HG02798 (cell line): ENCODE results near the gene TOM1L2.

ENCODE experiments used
- ATAC-seq: cut with Tn5 transposase; IDR thresholded peaks from one replicate; pipeline ENCODE4 v1.9.1; 2021; ENCODE audit warnings: mild to moderate bottlenecking; ENCODE audit not compliant: unreplicated experiment, poor library complexity

Gene TOM1L2

DNA sequence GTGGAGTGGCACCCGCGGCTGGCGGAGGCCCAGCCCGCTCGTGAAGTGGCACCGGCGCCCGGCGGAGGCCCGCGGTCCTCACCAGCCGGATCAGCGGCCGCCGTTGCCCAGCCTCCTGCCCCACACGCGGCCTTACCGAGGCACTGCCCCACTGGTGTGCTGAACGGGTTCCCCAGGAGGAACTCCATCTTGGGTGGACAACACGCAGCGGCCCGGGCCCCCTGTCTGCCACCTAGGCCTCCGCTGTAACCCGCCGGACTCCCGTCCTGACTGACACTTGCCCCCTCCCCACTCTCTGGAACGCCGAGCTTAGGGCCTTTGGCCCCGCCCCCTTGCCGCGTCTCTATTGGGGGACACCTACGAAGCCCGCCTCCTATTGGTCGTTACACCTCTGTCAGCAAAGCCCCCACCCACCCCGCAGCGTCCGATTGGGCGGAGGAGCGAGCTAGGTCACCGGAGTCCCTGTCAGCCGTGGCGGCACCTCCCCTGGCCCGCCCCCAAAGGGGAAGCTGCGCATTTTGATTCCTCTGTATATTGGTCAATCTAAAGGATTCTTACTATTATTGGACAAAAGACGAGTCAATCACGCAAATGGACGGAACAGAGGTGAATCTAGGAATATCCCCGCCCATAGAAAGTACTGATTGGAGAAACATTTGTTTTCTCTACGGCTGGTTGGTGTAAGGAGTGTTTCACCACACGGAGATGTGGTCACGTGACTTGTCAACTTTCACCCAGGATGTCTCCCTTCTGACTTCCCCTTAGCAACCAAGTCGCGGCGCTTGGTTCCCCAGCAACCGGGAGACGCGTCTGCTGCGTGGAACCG is at the start of gene TOM1L2, which contains the start of gene DRC3:
TSS of gene TOM1L2 (minus strand) at position 275 of the 826 bp plus-strand sequence. CDS start at position 188, 87 bp downstream.
TSS of gene DRC3 (plus strand) at position 737 of the 826 bp plus-strand sequence. CDS start 4,737 bp downstream, outside the sequence.
- ATAC-seq = peak; percentile 95

DNA sequence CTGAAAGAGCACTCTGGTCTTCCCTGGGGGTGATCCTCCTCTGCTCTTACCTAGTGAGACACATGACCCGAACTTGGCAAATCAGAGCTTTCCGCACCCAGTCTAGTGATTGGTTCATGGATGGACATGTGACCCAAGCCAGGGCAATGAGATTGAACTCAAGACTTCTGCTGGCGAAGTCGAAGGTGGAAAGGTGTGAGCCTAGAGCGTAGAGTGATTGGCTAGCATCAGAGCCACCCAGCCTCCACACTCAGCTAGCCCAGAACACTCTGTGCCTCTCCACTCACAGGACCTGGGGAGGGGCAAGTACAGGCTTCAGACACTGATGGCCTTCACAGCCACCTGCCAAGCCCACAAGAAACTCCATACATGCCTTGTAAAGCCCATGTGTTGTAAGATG is 49.2 kb upstream of the TOM1L2 start:
- ATAC-seq = no peak

DNA sequence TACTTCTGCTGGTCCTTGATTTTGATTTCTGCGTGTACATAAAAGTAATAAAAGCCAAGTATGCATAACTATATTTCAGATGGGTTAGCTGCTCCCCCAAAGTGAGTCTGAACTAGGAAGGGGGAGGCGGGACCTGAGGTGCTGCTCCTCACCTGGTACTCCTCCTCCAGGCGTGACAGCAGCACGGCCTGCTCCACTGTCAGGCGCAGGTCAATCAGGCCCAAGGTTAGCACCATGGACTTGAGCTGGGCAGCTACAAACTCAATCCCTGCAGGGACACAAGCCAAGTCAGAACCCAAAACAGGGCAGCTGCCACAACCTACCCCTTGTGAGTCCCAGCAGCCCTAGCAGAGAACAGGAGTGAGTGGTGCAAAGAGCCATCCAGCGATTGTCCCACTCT is 48.8 kb upstream of the TOM1L2 start:
- ATAC-seq = no peak

DNA sequence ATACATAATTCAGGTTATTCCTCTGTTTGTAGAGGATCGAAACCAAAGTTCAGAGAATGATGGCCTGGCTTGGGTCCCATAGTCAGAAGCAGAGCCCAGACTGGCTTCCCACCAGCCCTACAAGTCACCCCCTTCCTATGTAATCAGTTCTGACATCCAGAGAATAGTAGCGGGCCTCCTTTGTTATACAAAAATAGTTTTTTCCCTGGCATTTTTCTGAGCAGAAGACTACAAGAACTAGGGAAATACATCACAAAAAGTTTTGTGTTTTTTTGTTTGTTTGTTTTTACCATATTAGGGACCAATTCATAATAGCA is 47.6 kb upstream of the TOM1L2 start:
- no peak for ATAC-seq

DNA sequence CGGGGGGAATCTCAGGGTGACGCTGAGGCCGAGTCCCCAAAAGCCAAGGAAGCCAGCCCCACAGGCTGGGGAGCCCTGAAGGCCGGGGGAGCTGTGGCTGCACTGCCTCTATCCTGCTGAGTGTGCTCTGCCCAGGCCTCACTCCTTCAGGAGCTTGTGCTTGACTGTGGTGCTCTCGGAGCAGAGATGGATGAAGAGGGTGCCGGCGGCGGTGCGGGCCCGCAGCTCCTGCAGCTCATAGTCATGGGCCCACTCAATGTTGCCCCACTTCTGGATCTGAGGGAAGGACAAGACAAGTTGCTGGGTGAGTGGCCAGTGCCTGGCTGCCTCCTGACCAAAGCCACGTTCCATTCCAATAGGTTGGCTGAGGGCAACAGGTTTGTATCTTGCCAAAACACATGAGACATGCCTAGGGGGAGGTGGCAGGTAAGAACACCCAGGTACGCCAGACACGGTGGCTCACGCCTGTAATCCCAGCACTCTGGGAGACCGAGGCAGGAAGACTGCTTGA is 46.3 kb upstream of the TOM1L2 start:
- no peak for ATAC-seq

DNA sequence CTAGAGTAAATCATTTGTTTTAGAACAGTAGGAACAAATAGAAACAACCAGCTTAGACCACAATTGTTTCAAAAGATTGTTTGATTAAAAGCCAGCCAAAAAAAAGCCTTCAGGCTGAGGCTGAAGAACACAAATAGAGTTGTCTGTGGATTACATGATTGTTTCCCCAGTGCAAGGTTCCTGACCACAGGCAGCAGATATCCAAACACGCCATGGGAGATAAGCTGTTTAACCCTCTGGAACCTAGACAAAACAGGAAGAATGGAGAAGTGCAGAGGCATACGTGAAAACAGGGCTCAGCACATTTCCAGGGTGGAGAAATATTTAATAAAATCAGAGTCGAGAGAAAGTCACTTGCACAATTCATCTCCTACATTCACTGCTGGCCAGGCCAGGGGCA is 45.8 kb upstream of the TOM1L2 start:
- no peak for ATAC-seq

DNA sequence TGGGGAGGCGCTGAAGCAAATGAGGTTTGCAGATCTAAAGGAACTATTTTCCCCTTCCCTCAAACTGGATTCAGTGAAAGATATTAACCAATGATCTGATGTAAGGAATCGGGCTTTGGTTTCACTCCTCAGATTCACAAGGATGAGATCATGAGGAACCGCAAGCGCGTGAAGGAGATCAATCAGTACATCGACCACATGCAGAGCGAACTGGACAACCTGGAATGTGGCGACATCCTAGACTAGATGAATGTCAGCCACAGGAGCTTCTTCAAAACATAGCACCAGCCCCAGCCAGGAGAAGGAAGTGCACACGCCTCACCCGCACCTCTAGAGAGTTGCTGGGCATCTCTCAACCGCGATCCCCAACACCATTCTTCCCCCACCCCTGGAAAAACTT is 44.2 kb upstream of the TOM1L2 start:
- no peak for ATAC-seq

DNA sequence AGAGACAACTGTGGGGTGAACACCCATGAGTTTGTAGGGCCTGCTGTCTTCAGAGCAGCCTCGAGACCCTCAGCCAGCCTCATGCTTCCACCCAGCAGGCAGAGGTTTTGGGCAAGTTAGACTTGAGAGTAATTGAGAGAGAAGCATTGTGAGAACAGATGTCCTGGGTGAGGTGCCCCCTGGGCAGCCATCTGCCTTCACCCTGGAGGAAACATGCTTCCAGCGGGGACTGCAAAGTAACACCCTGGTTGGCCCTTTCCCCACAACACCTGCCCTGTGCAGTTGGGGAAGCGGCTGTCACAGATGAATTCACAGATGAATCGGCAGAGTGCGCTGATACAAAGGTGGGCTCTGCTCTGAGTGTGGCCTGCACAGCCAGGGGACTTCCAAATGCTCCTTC is 43.4 kb upstream of the TOM1L2 start:
- no peak for ATAC-seq

DNA sequence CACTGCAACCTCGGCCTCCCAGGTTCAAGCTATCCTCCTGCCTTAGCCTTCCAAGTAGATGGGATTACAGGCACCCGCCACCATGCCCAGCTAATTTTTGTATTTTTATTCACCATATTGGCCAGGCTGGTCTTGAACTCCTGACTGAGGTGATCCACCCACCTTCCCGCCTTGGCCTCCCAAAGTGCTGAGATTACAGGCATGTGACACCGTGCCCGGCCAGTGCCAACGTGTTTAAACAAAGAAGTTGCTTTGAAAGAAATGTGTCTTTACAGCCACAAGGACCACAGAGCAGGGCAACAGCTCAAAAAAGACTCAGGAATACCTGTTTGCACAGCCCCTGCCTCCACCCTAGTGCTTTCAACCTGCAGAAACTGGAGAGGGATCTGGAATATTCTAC is 41.8 kb upstream of the TOM1L2 start:
- ATAC-seq = no peak

DNA sequence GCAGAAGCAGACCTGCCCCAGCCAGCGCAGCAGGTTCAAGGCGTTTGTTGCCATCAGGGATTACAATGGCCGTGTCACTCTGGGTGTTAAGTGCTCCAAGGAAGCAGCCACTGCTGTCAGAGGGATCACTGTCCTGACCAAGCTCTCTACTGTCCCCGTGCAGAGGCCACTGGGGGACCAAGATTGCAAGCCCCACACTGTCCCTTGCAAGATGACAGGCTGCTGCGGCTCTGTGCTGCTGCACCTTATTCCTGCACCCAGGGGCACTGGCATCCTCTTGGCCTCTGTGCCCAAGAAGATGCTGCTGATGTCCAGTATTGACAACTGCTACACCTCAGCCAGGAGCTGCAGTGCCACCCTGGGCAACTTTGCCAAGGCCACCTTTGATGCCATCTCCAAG is 39.1 kb upstream of the TOM1L2 start:
- ATAC-seq = no peak

DNA sequence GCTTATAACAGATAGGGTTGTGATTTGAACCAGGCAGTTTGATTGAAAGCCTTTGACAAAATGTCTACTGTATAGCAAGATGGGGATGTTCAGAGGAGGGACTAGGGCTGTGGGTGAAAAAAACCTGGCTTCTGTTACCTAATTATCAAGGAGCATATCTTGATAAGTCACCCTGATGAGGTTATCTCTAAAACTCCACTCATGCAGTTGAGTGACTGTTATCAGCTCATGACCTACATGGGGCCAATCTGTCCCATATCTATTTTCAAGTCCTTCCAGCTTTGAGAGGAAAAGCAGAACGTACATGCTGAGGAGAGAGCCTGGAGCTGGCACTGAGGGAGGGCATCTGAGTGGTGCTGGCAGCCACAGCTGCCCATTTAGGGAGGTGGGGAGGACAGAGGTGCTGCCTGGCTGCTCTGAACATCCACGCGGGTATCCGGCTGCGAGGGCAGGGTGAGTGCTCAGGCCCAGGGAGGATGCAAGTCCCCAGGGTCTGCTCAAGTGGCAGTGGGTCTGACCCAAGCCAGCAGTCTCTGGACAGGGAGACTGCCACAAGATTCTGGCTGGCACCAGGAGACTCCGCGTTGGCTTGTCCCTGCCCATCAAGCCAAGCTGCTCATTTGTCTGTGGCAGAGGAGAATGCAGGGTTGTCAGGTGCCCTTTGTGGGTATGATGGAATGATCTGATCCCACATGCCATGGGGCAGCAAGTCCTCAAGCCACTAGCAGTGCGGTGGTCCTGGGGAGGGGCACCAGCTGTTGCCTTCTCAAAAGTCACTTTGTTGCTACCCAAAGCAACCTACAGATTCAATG is 37.6 kb upstream of the TOM1L2 start:
- no peak for ATAC-seq

DNA sequence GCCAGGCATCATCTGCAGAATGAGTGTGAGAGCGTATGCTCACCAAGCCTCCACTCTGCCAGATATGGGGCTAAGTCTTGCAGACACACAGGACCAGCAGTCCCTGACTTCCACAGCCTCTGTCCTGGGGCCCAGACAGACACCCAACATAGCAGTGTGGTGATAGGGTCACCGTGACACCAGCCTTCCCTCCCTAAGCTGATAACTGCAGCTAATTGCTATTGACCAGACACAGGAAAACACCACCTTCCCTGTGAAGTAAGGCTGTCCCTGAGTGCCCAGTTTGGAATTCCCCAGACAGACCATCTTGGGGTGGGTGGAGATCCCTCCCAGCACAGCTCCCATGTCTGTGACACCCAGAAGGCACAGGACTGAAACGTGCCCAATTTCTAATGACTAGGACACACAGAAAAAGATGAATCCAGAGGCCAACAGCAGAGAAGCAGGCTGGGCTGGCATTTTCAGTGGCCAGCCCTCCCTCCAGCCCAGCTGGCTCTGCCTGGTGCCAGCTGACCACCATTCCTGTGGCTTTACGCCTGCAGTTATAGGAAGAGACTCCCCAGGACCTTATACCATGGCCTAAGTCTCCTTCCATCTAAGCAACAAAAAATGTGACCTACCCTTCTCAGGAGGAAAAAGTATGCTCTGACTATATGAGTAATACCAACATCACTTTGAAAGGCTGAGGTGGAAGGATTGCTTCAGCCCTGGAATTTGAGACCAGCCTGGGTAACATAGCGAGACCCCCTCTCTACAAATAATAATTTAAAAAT is 36.5 kb upstream of the TOM1L2 start:
- no peak for ATAC-seq

DNA sequence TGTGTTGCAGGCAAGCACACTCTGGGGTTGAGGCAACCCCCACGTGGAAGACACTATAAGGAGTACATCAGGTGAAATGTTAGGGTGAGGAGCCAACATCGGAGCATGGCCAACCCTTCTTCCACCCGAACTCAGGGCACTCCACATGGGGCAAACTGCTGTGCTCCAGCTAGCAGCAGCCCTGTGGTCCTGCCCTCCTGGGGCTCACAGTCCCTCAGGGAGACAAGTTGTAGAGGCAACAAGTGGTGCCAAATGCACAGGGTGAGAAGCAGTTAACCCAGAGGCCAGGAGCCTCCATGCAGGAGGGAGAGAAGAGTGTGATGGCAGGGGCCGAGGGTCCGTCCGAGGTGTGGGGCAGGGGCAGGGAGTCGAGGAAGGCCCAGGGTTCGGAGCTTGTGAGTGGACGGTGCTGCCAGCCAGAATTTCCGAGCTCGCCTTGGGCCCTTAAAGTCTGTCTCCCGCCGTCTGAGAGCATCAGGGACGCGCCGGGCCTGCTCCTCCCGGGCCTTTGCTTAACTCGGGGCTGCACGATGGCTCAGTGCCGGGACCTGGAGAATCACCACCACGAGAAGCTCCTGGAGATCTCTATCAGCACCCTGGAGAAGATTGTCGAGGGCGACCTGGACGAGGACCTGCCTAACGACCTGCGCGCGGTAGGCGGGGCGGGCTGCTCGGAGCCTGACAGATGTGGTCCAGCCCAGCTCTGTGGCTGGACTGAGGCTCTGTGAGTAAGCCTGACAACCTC is 34.5 kb upstream of the TOM1L2 start:
- no peak for ATAC-seq

DNA sequence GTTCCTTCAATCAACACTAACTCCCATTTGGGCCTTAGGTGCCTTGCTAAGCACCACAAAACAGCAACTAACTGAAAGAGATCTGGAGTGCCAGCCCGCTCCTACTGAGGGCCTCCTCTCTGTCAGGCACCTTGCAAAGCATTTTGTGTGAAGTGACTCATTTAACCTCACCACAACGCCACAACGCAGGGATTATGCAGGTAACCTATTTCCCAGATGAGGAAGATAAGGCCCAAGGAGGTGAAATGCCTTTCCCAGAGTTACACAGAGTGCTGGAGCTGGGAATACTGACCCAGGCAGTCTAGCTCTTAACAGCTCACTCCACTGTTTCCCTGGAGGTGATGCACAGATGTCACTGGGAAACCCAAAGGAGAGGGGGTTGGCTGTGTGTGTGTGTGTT is 33.3 kb upstream of the TOM1L2 start:
- no peak for ATAC-seq

DNA sequence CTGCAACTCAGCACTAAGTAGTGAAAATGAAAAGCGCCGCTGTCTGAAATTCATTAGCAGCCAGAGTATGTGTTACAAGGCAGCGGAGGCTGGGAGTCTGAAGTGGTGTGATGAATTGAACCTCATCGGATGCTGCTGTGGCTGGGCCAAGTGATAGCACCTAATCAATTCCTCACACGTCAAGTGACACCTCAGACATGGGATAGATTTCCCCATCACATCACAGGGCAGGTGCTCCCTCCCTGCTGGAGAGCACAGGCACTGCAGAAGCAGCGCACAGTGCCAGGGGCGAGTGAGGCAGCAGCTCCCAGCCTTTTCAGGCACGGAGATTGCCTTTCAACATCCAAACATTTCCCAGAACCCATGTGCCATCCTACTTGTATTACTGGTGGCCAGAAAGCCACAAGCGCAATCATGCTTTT is 32.7 kb upstream of the TOM1L2 start:
- no peak for ATAC-seq

DNA sequence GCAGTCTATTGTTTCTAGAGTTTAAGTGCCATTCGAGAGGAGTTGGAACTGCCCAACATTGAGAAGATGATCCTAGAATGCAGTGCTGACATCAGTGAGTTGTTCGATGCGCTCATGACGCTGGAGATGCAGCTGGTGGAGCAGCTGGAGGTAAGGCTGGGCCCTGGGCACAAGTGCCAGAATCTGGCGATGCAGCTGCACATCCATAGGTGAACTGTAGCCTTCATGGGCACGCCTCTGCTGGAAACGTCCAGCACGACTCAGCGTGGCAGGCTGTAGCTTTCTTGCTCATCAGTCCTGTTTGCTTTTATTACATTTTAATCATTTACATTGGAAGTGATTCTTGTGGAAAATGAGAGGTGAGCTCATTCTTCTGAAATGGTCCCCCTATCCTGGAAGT is 32.1 kb upstream of the TOM1L2 start:
- ATAC-seq = no peak

DNA sequence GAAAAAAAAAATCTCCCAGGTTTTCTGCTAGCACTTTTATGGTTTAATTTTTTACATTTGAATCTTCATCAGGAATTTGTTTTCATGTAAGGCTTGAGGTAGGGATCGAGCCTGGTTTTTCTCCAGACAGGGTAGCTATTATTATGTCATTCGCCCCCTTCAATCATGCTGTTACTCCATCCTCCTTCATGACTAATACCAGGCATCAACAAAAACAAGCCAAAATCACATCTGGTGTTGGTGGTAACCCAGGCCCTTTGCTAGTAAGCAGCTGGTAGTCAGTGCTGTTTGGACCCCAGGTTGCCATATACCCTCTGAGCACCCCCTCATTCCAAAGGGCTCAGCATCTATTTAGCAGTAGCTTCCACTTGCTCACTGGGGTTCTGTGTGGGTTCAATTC is 30.0 kb upstream of the TOM1L2 start:
- ATAC-seq = no peak

DNA sequence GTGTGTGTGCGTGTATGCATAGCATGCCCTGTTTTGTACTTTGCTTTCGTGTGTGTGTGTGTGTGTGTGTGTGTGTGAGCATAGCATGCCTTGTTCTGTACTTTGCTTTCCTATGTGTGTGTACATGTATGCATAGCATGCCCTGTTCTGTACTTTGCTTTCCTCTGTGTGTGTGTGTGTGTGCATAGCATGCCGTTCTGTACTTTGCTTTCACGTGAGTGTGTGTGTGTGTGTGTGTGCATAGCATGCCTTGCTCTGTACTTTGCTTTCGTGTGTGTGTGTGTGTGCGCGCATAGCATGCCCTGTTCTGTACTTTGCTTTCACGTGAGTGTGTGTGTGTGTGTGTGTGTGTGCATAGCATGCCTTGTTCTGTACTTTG is 27.8 kb upstream of the TOM1L2 start:
- no peak for ATAC-seq

DNA sequence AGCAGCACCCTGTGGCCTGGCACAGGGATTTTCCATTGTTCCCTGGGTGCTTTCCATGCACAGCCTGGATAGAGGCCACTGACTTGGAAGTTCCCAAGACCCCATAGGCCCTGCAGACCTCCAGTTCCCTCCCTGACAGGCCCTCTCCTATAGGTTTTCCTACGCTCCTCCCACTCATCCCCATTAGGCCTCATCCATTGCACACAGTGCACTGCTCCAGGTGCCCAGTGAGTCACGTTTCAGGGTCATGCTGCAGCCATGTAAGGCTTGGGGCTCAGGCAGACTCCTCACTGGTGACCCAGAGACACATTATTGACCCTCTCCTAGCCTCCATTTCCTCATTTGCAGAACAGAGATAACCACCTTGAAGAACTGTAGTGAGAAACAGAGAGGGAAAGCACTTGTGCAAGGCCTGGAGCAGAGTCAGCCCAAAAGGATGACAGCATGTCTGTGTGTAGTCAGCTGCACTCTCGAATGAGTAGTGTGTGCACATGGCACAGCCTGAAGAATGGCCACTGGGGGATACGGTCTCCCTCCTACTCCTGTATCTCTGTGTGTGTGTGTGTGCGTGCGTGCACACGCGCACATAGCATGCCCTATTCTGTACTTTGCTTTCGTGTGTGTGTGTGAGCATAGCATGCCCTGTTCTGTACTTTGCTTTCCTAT is 27.3 kb upstream of the TOM1L2 start:
- ATAC-seq = no peak

DNA sequence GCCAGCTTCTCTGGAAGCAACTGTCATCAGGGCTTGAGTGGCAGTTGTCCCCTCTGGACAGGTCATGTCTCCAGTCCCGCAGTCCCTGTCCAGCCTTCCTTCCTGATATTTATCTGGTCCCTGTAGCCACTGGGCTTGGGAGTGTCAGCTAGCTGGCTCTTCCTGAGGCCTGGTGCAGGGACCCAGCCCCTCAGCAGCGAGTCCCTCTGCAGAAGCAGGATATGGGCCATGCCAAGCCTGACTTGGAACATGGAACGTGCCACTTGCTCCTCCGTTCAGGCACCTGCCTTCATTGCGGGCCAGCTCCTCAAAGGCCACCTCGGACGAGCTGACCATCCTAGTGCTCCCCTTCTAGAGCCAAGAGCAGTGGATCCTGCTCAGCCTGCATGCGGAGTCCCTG is 26.7 kb upstream of the TOM1L2 start:
- no peak for ATAC-seq
